Activated CD8-positive, alpha-beta memory T cell treated with anti-CD3 and anti-CD28 coated beads for 48 hours (primary cell): ENCODE data around the gene PIWIL1.

ENCODE experiments used
- DNase-seq, 3 experiments: peaks; one replicate each; pipeline ENCODE4 v3.0.0-alpha.2; 2020; ENCODE audit warnings: low read depth in 2 of 3, low spot score in 2 of 3

The PIWIL1 gene

DNA sequence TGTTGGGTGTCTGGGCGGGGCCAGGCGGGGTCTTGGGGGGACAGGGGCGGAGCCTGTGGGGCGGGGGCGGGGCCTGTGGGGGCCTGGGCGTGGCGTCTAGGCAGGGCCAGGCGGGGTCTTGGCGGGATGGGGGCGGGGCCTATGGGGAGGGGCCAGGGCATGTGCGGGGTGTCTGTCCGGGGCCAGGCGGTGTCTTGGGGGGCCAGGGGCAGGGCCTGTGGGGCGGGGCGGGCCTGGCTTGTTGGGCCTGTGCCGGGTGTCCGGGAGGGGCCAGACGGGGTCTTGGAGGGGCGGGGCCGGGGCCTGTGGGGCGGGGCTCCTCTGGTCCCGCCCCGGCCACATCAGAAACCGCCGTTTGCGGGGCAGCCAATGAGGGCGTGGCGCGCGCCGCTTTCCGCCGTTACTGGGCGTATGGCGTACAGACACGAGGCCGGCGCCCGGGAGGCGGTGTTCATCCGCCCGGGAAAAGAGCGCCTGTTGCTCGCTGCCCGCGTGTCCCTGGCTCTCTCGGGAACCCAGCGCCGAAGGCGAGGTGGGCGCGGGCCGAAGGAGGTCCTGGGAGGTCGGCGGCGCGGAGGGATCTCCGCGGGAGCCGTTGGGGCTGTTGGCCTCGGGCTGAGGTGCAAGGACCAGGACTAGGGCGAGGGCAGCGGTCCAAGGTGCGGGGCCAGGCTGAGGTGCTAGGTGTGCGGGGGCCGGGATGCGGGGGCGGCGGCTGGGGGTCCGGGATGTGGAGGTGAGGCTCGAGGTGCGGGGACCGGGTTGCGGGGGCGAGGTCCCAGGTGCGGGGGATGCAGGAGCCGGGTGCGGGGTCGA is at the start of gene PIWIL1:
TSS of gene PIWIL1 (plus strand) at position 400 of the 816 bp plus-strand sequence. CDS start 4,705 bp downstream, outside the sequence.
- DNase-seq, result no peak

GRCh38 chr12:130288206-130288605 is 49.5 kb upstream of the PIWIL1 start:
- no peak for DNase-seq

DNA sequence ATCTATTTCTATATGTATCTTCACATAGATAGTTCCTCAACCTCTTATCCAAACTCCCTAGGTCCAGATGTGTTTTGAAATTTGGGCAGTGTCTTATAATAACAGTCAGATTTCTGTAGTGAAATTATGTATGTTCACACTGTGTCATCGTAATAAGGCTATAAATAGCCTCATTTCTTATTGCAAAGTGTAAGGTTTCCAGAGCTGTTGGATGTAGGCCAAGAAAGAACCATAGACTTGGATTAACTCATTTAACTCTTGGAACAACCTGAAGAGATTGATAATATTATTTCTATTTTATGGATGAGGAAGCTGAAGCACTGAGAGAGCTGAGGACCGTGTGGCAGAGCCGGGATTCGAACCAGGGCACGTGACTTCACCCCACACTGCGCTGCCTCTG is 49.0 kb upstream of the PIWIL1 start:
- no peak for DNase-seq

DNA sequence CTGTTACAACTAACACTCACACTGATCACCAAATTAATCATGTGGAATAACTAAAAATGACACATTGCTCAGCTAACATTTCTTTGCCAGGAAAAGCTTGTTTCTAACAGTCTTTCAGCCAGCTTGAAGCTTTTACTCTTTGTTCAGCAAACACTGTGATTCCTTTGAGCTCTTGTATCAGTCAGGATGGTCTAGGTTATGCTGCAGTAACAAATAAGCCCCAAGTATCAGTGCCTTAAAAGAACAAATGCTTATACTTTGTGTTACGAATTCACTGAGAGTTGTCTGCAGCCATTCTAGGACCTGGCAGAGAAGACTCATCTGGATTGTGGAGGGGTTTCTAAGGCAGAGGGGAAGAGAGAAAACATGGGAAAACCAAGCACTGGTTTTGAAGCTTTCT is 47.6 kb upstream of the PIWIL1 start:
- no peak for DNase-seq

- DNase-seq, result no peak
Measured at GRCh38 chr12:130298322-130299021, 39.2 kb upstream of the PIWIL1 start.

DNA sequence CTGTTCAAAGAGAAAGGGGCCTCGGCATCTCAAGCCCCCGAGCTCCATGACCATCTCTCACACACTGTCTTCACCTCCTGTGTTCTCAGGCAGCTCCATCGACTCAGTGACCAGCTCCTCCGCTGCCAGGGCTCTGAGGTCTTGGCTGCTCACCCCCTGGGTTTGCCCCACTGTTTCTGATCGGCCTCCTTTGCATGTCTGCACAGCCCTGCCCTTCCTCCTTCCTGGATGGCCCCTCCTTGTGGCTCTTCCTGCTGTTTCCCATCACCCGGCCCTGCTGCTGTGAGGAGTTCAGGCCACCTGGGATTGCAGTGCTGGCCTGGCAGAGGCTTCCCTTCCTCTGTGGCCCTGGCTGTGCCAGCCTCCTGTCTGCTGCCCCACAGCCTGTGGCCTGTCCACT is 38.1 kb upstream of the PIWIL1 start:
- DNase-seq, result no peak

GRCh38 chr12:130300090-130300489 is 37.6 kb upstream of the PIWIL1 start:
- DNase-seq, result no peak

DNA sequence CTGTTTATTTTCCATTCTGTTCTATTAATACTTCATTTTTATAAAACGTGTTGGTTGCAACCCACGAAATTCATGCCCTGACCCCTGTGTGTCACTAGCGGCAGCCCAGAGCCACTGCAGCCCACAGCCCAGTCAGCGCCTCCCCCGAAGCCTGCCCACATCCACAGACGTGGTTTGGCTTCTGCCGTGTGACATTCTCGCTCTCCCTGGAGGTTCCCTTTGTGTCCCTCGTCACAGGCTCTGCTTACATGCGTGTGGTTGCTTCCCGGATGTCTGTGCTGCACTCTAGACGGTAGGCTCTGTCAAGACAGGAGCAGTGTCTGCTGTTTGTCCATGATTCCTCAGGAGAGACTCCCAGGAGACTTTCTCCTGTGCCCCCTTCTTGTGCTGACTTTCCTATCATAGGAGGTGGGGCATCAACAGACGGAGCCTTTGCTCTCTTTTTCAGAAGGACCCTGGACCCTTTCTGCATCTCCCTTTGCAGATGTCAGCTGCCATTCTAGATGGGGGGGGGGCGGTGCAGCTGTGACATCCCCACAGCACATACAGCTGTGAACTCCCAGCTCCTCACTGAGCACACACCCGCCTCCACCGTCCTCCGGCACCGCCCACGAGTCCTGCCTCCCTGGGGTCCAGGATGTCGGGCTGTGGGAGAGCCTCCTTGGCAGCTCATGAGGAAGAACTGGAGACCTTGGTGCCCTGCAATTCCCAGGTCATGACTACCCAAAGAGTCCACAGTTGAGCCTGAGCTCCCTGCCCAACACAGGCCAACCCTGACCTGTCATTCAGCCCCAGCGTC is 36.8 kb upstream of the PIWIL1 start:
- DNase-seq, result no peak

- no peak for DNase-seq
Measured at GRCh38 chr12:130301559-130301958, 36.1 kb upstream of the PIWIL1 start.

GRCh38 chr12:130303781-130304180 is 33.9 kb upstream of the PIWIL1 start:
- DNase-seq, result no peak

DNA sequence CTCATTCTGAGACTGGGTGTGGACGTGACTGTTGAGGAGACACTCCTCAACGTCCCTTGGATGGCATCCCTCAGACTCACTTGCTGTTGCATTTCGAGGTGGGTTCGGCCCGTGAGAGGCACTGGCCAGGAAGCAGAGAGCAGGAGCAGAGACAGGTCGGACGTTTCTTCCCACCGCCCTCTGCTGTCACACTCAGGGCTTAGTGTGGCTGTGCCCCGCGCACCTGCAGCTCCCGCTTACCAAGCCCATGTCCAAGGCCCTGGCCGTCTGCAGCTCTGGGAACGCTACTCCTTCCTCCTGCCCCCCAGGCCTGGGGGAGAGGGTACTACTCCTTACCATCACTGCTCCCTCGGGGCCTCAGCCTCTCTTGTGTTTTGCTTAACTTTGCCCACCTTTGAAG is 29.8 kb upstream of the PIWIL1 start:
- no peak for DNase-seq

GRCh38 chr12:130308393-130308792 is 29.3 kb upstream of the PIWIL1 start:
- DNase-seq, result no peak

GRCh38 chr12:130316251-130316650 is 21.4 kb upstream of the PIWIL1 start:
- no peak for DNase-seq

GRCh38 chr12:130320536-130320935 is 17.2 kb upstream of the PIWIL1 start:
- no peak for DNase-seq

DNA sequence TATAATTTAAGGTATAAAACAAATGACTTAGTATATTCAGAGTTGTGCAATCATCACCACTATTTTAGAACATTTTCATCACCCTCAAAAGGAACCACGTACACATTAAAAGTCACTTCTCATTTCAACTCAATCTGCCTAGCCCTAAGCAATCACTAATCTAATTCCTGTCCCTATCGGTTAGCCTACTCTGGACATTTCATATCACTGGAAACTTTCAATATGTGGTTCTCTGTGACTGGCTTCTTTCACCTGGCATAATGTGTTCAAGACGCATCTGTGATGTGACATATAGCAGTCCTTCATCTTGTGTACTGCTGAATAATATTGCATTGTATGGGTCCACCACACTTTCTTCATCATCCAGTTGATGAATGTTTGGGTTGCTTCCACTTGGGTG is 15.4 kb upstream of the PIWIL1 start:
- DNase-seq, result no peak

DNA sequence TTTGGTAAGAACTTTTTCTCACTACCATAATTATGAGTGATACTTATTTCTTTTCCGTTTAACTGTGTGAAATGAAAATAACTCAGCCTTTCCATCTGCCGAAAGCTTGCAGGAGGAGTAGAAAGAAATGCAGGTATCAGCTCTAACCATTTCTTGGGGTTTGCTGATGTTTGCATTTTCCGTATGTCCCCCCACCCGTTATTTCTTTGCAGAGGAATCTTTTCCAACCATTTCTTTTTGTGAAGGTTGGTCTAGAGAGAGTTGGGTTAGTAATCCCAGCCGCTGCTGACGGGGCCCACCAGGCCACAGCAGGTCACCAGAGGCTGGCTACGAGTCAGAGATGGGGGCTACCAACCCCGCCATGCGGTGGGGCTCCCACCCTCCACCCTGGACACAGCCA is 7.0 kb upstream of the PIWIL1 start:
- DNase-seq, result no peak

- no peak for DNase-seq
Measured at GRCh38 chr12:130331146-130331545, 6.5 kb upstream of the PIWIL1 start.

GRCh38 chr12:130333341-130333740 is 4.3 kb upstream of the PIWIL1 start:
- no peak for DNase-seq

GRCh38 chr12:130334399-130334798 is 3.3 kb upstream of the PIWIL1 start:
- no peak for DNase-seq

GRCh38 chr12:130334937-130335336 is 2.8 kb upstream of the PIWIL1 start:
- no peak for DNase-seq

GRCh38 chr12:130335517-130336392 is 1.9 kb upstream of the PIWIL1 start:
- DNase-seq, result no peak
